GM12891 (cell line): ENCODE measurements around the gene COL4A1.

ENCODE experiments used
- POLR2A ChIP-seq: IDR thresholded peaks from 2 replicates; pipeline ENCODE4 v1.6.1; 2011; ENCODE audit warnings: low read depth, low read length, control low read depth
- POLR2AphosphoS5 ChIP-seq: IDR thresholded peaks from 2 replicates; pipeline ENCODE4 v1.6.1; 2011; ENCODE audit warnings: low read depth, low read length, control low read depth
- POU2F2 ChIP-seq: IDR thresholded peaks from 2 replicates; pipeline ENCODE4 v1.6.1; 2011; ENCODE audit warnings: low read depth, mild to moderate bottlenecking, control low read depth, low read length, moderate library complexity
- TAF1 ChIP-seq: IDR thresholded peaks from 2 replicates; pipeline ENCODE4 v1.6.1; 2011; ENCODE audit warnings: low read depth, low read length, control low read depth

DNA sequence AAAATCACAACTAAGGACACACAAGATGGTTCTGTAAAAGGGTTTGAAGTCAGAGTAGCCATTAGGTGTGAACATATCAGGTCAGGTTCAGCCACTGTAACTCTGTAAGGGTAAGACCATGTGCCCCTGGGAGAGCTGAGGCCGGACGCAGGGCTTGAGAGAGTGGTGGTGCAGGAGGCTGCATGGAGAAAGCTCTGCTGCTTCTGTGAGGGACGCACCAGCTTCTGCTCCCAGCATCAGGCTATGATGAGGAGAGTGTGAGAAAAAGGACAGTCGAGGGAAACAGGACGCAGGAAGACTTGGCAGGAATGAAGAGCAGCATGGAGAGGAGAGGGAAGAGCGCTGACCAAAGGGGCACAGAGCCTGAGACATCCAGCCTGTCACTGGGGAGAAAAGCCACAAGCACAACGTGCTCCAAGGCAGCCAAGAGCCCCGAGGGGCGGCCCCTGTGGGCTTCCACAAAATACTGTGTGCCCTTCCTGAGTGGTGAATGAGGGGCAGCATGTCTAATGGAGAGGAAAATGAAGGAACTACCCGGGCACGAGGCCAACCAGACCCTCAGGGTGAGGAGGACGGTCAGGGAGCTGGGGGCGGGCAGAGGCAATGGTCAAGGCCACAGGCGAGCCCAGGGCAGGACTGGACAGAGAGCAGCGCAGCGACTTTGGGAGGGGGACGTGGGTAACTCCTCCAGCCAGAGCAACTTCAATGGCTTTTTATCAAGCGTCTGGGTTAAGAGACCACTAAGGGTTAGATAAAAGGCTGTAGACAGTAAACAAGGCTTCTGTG is 107.7 kb downstream of the COL4A1 start:
- no peak for TF ChIP-seq POLR2AphosphoS5
- no peak for TF ChIP-seq POLR2A
- no peak for TF ChIP-seq POU2F2
- TF ChIP-seq TAF1: no peak
